GM18526 (cell line): ENCODE results near the gene LGR5.

Experiments
- POLR2A ChIP-seq: IDR thresholded peaks from 3 replicates; pipeline ENCODE4 v1.6.1; 2011; ENCODE audit not compliant: insufficient read length; ENCODE audit errors: extremely low read depth

LGR5 gene

GRCh38 chr12:71499834-71500233 is 60.2 kb downstream of the LGR5 start:
- no peak for TF ChIP-seq POLR2A

GRCh38 chr12:71503579-71504391 is 64.2 kb downstream of the LGR5 start:
- no peak for TF ChIP-seq POLR2A

GRCh38 chr12:71504476-71504875 is 64.9 kb downstream of the LGR5 start:
- no peak for TF ChIP-seq POLR2A

- no peak for TF ChIP-seq POLR2A
Measured at GRCh38 chr12:71509705-71510104, 70.1 kb downstream of the LGR5 start.

- no peak for TF ChIP-seq POLR2A
Measured at GRCh38 chr12:71517145-71517846, 77.7 kb downstream of the LGR5 start.

- no peak for TF ChIP-seq POLR2A
Measured at GRCh38 chr12:71521125-71521524, 81.5 kb downstream of the LGR5 start.

GRCh38 chr12:71524626-71525025 is 85.0 kb downstream of the LGR5 start:
- TF ChIP-seq POLR2A, result no peak

GRCh38 chr12:71533703-71534102 is 94.1 kb downstream of the LGR5 start:
- TF ChIP-seq POLR2A, result no peak

GRCh38 chr12:71536279-71536938 is 96.8 kb downstream of the LGR5 start:
- no peak for TF ChIP-seq POLR2A

GRCh38 chr12:71536939-71537622 is 97.5 kb downstream of the LGR5 start:
- no peak for TF ChIP-seq POLR2A

- no peak for TF ChIP-seq POLR2A
Measured at GRCh38 chr12:71538807-71539206, 99.2 kb downstream of the LGR5 start.

GRCh38 chr12:71541583-71541982 is 102.0 kb downstream of the LGR5 start:
- no peak for TF ChIP-seq POLR2A

- no peak for TF ChIP-seq POLR2A
Measured at GRCh38 chr12:71546322-71546861, 106.8 kb downstream of the LGR5 start.

- TF ChIP-seq POLR2A, result no peak
Measured at GRCh38 chr12:71548893-71549292, 109.3 kb downstream of the LGR5 start.

- TF ChIP-seq POLR2A, result no peak
Measured at GRCh38 chr12:71551529-71551928, 111.9 kb downstream of the LGR5 start.
